Islet of Langerhans (tissue), 1 donor: ENCODE measurements around the gene ZYG11A.
A peak's percentile ranks its signal among the peaks of the same experiment; 100 is the strongest.

Experiments used
- FAIRE-seq: peaks from one replicate; lab custom pipeline; 2011; peaks lifted over from hg19 to GRCh38; lab: Jason Lieb, UNC

Gene ZYG11A

DNA sequence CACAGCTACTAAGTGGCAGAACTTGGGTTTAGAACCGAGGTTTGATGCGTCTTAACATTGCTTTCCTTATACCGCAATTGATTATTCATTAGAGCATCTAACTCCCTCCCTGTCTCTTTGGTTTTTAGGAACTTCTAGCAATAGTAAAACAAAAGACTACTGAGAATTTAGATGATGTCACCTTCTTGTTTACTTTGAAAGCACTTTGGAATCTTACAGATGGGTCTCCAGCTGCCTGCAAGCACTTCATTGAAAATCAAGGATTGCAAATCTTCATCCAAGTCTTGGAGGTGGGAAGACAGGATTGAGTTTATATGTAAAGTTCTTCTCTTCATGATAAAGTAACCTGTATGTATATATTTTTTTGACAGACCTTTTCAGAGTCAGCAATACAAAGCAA lies 35.0 kb downstream of the ZYG11A start:
- no peak for FAIRE-seq

DNA sequence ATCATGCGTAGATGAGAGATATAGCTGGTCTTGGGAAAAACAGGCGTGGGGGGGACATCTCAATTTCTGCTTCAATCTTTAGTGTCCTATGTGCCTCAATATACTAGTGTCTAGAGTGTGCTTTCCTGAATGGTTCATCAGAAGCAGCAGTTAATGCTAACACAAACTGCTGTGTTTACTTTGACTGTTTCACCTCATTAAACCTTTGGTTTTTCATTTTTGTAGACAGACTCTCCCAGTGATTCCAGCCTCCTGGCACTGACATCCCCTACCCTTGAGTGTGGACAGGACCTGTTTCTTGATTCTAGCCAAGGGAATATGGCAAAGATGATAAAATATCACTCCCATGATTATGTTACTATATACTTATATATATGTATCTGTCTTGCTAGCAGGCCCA lies 37.6 kb downstream of the ZYG11A start:
- FAIRE-seq = peak; percentile 84

DNA sequence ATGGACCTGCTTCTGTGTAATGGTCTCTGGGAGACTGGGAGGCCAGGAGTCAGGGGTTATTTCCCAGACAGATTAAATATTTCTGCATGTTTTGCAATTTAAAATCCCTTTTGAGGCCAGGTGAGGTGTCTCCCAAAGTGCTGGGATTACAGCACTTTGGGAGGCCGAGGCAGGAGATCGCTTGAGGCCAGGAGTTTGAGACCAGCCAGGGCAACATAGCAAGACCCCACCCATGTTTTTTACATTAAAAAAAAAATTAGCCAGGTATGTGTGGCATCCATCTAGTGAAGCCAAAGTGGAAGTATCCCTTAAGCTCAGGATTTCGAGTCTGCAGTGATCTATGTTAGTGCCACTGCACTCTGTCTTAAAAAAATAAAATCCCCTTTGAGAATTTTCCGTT lies 44.9 kb downstream of the ZYG11A start:
- no peak for FAIRE-seq

DNA sequence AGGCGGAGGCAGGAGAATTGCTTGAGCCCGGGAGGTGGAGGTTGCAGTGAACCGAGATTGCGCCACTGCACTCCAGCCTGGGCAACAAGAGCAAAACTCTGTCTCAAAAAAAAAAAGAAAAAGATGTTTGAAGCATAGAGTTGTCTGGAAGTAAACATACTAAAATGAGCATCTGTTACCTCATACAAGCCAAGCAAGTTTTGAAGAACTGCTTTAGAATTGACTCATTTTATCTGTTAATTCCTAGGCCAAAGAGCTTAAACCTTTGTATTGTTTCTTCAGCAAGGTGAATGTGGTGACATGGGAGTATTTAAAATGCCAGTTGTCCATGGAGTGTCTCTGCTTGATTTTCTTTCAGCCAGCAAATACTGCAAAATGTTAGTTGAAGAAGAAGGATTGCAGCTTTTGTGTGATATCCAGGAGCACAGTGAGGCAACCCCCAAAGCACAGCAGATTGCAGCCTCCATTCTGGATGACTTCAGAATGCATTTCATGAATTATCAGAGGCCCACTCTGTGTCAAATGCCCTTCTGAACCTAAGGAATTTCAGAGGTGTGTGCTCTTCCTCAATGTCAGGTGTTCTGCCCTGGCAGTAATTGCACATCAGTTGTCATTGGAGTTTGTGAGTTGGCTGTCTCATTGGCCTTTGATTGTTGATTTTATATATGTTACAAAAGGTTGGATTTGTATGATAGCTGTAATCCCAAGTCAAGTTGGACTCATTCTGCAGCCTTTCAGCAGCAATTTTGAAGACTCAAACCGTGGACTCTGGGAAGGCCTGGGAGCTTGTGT lies 50.1 kb downstream of the ZYG11A start:
- FAIRE-seq = no peak

DNA sequence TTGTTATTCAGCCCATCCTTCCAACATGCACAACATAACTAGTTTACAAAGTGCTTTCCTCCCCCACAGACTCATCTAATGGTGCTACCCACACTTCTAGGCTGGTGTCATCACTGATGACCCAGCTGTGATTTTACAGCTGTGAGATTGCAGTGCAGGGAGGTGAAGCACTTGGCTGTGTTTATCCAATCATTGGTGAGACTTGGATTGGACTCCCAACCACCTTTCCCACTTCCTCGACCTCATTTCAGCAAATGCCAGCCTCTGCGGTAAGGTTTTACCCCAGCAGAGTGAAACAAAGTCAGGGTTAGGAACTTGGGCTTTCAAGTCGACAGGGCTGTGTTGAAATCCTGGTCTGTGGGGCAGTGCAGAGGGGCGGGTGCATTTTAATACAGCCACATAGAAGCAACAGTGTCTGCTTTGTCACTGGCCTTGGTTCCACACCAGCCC lies 56.9 kb downstream of the ZYG11A start:
- FAIRE-seq = no peak

DNA sequence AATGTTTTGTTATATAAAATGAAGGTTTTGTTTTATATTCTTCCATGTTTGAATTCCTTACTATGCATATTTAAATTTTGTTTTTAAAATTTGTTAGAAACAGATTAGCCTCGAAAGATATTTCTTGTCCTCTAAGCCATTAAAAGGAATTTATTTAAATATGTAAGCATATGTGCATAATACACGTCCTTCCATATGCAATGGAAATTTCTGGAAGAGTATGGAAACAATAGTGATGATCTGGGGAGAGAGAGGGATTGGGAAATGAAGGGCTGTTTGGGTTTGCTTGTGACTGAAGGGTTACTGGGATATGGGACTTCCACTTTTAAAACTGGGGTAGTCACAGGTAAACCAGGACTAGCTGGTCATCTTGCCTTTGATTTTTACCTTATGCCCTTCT lies 57.8 kb downstream of the ZYG11A start:
- FAIRE-seq = no peak

DNA sequence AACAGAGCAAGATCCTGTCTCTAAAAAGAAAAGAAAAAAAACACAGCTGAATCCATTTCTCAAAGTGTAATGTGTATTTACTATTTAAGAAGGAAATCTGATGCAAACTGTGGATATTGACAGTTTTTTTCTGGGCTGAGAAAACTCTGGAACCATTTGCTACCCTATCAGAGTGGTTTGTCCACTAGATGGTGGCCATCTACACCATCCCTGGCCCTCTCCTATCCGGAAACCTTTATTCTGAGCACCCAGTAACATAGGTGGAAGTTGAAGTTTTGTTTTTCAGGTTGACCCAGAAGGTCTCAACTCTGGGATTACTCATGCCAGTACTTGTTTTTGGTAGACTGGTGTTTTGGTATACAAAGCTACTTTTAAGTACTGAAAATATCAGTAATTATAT lies 58.8 kb downstream of the ZYG11A start:
- FAIRE-seq = no peak

DNA sequence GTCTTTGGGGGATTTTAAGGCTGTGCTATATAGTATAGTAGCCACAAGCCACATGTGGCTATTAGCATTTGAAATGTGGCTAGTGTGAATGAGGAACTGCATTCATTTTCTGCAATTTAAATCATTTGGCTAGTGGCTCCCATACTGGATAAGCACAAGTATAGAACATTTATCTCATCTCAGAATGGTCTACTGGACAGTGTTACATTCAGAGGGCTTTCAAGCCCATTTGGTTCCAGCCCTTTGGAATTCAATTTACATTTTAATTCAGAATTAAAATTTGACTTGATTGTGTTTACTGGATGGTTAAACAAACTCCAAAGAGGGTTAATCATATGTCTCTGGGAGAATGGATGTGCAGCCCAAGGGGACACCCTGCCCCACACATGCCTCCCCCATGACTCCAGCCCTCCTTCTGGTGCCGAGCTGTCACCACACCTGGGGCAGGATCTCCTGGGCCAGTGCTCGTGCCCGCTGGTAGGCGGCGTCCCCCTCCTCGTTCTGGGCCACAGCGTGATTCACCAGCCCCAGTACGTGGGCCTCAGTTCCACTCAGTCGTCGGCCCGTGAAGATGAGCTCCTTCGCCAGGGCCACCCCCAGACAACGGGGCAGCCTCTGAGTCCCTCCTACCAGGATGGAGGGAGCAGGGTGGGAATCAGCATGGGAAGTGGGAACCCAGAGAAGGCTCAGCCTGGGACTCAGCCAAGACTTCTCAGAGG lies 61.8 kb downstream of the ZYG11A start:
- FAIRE-seq = no peak

DNA sequence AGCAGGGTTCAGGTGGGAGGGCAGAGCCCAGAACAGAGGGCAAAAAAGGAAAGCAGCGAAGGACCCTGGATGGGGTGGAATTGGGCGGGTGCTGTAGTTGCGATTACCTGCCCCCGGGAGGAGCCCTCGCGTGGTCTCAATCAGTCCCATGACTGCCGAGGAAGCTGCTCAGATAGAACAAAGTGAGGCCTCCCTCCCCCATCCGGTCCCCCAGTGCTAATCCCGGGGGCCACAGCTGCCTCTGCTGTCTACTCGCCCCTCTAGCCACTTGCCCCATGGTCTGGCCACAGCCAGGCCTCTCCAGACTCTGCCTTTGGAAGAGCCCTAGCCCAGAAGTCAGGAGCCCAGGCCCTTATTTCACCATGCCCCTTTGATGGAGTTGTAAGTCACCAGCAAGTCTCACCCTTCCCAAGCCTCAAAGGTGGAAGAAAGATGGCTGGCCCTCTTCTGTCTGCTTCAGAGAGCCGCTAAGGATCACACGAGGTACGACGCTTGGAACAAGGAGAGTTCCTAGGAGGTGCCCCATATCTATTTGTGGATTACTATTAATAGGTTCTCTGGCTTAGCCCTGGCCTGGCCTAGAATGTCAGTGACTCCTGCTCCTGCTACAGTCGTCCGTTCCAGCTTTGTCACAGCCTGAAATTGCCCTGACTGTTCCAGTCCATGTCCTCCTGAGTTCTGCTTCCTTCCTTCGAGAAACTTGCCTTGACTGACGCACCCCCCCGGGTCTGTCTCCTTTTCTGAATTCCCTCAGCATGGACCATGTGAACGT lies 62.6 kb downstream of the ZYG11A start:
- no peak for FAIRE-seq

DNA sequence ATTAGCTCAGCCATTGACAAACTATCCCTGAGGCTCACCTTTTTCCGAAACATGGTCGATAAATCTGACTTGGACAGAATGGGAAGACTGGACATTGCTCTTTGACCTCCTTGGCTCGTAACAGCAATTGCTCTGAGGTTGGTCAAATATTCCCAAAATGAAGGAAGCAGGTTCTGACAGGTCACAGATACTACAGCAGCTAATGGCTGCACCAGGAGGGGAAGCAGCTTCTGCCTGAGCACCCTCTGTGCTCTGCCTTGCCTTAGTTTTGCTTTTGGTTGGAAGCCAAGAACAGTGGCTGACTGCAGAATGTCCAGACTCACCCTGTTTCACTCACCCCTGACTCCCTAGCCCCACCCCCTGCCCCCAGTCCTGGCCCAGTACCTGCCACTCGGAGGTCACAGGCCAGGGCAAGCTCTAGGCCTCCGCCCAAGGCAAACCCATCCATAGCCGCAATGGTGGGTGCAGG lies 63.6 kb downstream of the ZYG11A start:
- FAIRE-seq = no peak

DNA sequence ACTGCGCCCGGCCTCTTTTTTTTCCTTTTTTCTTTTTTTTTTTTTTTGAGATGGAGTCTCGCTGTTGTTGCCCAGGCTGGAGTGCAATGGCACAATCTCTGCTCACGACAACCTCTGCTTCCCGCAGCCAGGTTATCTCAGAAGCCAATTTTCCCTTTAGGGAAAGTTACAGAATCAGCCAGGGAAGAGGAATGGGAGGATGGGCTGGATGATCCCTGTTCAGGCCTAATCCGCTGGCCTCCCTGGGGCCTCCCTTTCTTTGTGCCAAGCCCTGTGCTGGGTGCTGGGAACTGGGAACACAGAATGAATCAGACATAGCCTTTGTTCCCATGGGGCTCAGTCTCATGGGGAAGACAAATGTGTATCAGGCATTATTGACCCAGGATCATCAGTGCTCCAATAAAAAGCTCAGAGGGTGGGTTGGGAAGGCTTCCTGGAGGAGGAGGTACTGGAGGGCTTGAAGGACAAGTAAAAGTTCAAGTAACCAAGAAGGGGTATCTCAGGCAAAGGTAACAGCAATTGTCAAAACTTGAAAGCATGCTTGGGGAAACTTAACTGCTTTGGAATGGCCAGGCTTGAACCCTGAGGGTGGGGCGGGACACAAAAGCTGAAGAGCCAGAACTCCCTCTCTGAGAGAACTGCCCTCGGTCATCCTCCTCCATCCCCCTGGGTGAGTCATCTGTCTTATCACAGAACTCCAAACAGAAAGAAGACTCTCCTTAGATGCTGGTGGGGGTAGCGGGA lies 64.7 kb downstream of the ZYG11A start:
- no peak for FAIRE-seq

DNA sequence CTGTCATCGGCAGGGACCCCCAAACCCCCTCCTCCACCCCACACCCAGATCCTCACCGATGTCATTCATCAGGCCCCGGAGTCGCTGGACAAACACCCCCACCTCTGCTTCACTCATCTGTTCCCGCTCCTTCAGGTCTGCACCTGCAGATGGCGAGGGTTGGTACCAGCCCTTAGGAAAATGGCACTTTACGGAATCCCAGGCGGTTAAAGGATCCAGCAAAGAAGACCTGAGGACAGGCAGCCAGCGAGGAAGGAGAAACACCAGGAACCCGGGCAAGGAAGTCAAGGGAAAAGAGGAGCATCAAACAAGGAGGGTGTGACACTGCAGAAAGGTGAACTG lies 65.2 kb downstream of the ZYG11A start:
- FAIRE-seq = no peak

DNA sequence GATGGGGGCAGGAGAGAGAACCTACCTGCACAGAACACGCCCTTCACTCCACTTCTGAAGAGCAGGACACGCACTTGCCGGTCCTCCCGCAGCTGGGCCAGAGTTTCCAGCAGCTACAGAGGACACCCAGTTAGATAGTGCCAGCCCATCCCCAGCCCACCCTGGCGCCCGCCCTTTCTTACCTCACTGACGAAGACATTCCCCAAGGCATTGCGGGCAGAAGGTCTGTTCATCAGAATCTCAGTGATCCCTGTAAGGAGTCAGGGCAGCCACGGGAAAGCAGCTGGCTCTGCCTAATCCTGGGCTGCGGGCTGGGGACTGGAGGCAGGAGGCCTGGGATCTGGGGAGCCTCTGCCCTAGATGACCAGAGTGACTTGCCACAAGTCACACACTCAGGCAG lies 69.0 kb downstream of the ZYG11A start:
- no peak for FAIRE-seq

DNA sequence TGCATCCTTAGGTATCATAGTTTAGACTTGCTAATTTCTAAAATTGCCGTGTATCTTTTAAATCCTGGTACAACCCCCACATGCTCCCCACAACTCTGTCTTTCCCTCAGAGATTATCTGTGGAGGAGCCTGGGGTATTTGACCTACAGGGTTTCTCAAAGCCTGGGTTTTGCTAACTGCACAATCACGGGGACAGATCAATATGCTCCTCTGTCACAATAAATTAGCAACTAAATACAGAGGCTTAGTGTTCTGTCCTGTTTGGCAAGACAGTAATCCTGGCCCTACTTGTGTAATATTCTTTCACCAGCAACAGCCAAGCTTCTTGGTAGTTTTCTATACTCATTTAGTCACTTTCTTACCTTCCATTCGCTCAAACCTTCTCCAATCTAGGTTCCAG lies 70.5 kb downstream of the ZYG11A start:
- no peak for FAIRE-seq

DNA sequence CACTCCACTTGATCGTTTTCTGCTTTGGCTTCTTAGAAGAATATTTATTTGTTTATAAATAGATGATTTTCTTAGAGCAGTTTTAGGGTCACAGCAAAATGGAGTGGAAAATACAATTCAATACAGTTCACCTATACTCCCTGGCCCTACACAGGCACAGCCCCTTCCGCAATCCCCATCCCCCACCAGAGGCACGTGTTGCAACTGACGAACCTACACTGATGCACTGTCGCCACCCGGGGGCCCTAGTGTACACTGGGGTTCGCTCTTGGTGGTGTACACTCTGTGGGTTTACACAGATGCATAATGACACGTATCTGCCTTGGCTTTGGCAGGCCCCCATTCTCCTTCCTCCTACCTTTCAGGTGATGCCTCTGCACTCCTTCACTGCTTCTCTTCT lies 71.0 kb downstream of the ZYG11A start:
- no peak for FAIRE-seq

DNA sequence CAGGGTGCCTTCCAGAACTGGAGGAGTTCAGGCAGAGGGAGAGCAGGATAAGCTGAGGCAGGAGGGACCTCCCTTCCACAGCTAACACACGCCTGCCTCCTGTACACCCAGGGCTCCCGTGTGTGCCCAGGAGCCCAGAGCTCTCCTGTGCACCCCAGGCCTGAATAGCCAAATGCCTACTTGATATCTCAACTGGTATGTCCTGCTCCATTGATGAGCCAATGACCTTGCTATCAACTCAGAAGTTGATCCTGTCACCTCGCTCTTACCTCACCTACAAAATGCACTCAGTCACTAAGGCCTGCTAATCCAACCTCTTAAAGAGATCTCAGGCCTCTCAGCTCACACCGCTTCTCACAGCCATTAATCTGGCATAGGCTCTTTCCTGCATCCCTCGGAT lies 71.9 kb downstream of the ZYG11A start:
- no peak for FAIRE-seq

DNA sequence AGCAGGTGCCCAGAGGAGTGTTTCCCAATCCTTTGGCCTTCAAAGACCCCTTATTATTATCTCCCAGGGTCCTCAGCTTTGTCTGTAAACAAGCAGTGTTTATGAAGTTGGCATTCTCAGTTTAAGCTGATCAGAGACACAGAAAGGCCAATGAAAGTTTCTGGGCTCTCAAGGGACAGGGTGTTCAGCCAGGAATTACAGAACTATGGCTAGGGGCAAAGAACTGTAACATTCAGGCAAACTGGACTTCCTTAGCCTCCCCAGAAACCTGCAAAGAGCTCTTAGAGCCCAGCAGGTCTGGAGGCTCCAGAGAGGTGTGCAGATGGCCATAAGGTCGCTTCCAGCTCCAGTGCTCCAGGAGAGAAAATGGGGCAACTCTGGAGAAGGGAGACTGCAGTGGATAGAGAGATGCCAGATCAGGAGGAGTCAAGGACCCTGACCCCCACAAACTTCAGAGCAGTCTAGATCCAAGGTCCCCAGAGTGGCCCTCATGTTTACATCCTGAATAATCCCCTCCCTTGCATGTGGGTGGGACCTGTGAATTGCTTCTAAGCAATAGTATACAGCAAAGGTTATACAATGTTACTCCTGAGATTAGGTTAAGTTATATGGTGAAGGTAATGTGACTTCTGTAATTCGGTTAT lies 72.8 kb downstream of the ZYG11A start:
- no peak for FAIRE-seq

DNA sequence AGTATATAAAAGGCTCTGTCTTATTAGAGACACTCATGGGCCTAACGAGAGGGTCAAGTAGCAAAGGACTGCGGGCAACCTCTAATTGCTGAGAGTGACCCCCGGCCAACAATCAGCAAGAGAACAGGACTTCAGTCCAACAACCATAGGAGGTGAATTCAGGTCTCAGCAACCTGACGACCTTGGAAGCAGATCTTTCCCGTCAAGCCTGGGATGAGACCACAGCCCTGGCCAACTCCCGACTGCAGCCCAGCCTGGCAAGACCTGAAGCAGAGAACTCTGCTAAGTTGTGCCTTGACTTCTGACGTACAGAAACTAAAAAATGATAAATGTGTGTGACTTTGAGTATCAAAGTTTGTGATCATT lies 73.3 kb downstream of the ZYG11A start:
- FAIRE-seq = no peak

DNA sequence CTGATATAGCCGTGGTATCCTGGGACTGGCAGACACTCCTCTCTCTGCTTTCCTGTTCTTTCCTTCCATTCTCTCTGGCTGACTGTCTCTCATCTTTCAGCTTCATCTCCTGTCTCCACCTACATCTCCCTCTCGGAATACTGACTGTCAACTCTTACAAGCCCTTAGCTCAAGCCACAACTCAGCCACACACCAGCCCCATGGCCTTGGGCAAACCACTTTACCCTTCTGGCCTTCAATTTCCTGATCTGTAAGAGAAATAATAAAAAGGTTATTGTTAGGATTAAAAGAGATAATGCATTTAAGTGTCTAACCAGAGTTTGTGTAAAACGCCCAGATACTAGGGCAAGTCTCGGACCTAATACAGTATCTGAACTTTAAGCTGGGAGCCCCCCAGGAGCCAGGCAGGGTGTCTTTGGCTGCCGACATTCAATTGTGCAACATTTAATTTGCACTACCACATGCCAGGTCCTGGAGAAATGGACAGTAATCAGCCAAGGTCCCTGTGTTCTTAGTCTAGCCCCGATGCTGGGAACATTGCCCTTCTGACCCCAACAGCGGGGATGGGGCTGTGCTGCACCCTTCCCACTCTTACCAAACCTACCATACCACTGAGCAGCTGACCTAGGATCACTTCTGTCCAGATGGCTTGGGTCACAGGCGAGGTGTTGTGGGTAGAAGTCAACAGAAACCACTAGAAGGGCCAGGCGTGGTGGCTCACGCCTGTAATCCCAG lies 73.8 kb downstream of the ZYG11A start:
- no peak for FAIRE-seq

DNA sequence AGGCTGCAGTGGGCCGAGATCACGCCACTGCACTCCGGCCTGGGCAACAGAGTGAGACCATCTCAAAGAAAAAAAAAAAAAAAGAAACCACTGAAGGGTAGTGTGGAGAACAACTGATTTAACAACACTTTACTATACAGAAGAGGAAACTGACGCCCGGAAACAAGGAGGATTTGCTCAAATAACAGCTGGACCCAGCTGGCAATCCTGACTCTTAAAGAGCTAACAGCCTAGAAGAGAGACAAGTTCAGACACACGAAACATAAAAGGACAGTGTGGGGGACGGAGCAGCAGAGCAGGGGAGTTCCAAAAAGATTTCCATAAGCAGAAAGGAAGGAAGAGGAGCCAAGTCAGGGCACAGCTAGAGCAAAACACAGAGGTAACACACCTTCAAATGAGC lies 74.6 kb downstream of the ZYG11A start:
- no peak for FAIRE-seq

DNA sequence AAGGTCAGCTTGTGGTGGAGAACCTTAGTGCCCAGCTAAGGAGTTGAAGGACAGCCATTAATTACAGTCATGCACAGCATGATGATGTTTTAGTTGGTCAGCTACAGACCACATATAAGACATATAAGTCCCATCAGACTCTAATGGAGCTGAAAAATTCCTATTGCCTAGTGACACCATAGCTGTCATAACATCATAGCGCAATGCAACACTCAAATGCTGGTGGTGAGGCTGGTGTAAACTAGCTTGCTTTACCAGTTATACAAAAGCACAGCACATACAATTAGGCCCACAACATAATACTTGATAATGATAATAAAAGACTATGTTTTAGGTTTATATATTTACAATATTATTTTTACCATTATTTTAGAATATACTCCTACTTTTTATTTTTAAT lies 75.0 kb downstream of the ZYG11A start:
- FAIRE-seq = no peak
